Smooth muscle cell (in vitro differentiated cells): Measurements from ENCODE around the gene SLC35A5. TPM values are rescaled to one million over a fixed set of nuclear protein-coding genes. Genes with fewer than 3 reads are reported as not detected.

Source experiments
- DNase-seq: peaks from one replicate; lab custom pipeline; 2025; ENCODE audit not compliant: unreplicated experiment; lab: John Stamatoyannopoulos, UW
- H2AFZ ChIP-seq: fragments of 200-600 bp; sonication (generic); 2 replicates; pipeline ENCODE4 v1.6.0; 2016; ENCODE audit warnings: antibody characterized with exemption, low read depth, mild to moderate bottlenecking
- H3F3A ChIP-seq: fragments of 200-600 bp; sonication (generic); 2 replicates; pipeline ENCODE4 v1.6.0; 2017; ENCODE audit warnings: antibody characterized with exemption, low read depth
- H3K27ac ChIP-seq: fragments of 200-600 bp; sonication (generic); 2 replicates; pipeline ENCODE4 v1.5.1; 2016; ENCODE audit warnings: low read depth, mild to moderate bottlenecking
- H3K27me3 ChIP-seq: fragments of 200-600 bp; sonication (generic); 2 replicates; pipeline ENCODE4 v1.6.1; 2016; ENCODE audit warnings: low read depth, mild to moderate bottlenecking
- H3K36me3 ChIP-seq: fragments of 200-600 bp; sonication (generic); 2 replicates; pipeline ENCODE4 v1.5.1; 2016; ENCODE audit warnings: low read depth
- H3K4me1 ChIP-seq: fragments of 200-600 bp; sonication (generic); 2 replicates; pipeline ENCODE4 v1.5.1; 2016; ENCODE audit warnings: low read depth
- H3K4me2 ChIP-seq: fragments of 200-600 bp; sonication (generic); 2 replicates; pipeline ENCODE4 v1.6.0; 2016; ENCODE audit warnings: mild to moderate bottlenecking
- H3K4me3 ChIP-seq: fragments of 200-600 bp; sonication (generic); 2 replicates; pipeline ENCODE4 v1.5.1; 2016; ENCODE audit warnings: mild to moderate bottlenecking
- H3K79me2 ChIP-seq: fragments of 200-600 bp; sonication (generic); 2 replicates; pipeline ENCODE4 v1.6.0; 2016; ENCODE audit warnings: low read depth, mild to moderate bottlenecking
- H3K9ac ChIP-seq: fragments of 200-600 bp; sonication (generic); 2 replicates; pipeline ENCODE4 v1.6.0; 2016; ENCODE audit warnings: low read depth
- H3K9me3 ChIP-seq: fragments of 200-600 bp; sonication (generic); replicated peaks from 2 replicates; pipeline ENCODE4 v1.5.1; 2016; ENCODE audit warnings: low read depth
- H4K20me1 ChIP-seq: fragments of 200-600 bp; sonication (generic); 2 replicates; pipeline ENCODE4 v1.6.0; 2016; ENCODE audit warnings: low read depth
- WGBS: methylation state at CpG from one replicate; pipeline ENCODE4 v1.1.7; 2016; ENCODE audit warnings: low lambda C conversion rate; 5-methylcytosine and 5-hydroxymethylcytosine counted together
- polyA plus RNA-seq: library from polyadenylated mRNA; unstranded; fragments of >200 nt; fragmentation: Nextera tagmentation; extraction: Ambion mirVana; gene quantifications from 2 replicates; pipeline ENCODE4 v1.2.1, GENCODE V29; 2016
- total RNA-seq: library from RNA; depleted of rRNA; stranded (reverse); fragments of >200 nt; gene quantifications from 2 replicates; pipeline ENCODE4 v1.2.3, GENCODE V29; 2014
- TF ChIP-seq, protein P1 (sequence below): fragments of 200-600 bp; sonication (generic); IDR thresholded peaks from 2 replicates; pipeline ENCODE4 v1.5.1; 2017; ENCODE audit warnings: borderline replicate concordance, mild to moderate bottlenecking, antibody characterized with exemption; ENCODE audit not compliant: insufficient read depth, poor library complexity, severe bottlenecking

Gene SLC35A5
- total and polyA plus RNA-seq, 2 experiments from 2014 or later: 18.1 to 28.0 TPM

DNA sequence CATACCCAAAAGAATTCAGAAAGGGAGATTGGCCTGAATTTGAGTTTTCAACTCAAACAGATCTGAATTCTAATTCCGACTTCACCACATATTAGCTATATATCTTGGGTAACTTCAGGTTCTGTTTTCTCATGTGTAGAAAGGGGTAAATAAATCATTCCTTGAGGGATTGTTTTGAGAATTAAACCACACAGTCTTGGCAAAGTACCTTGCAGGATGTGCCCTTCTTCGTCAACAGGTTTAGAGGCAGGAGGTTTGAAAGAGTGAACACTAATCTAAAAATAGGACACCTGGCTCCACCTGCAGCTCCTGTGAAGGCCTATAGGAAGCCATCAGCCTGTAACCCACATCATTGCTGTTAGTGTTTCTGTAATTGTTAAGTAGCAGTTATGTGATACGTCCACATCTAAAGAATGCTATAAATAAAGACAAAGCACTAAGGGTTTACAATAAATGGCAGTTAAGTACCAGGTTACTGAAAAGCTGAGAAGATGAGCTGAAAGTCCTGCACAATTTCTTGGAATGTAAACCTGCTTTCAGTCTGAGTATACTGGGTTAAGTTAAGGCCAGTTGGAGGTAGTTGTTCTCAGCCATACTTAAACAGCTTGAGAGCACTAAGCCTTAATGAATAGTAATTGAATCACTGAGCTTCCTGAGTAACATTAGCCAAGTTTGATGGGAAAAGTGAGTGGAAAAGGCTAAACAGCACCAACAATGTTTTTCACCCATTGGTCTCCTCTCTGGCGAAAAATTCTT is 73.1 kb downstream of the SLC35A5 start:
- Histone ChIP-seq H3K36me3 (no peaks in the 10 kb centered on the region), H3K27ac (peak overlapping the region; percentile 79), H4K20me1 (no peaks in the 10 kb centered on the region), H2AFZ (no peak overlapping the region), H3K79me2 (peaks cover 49% of the 10 kb centered on the region), H3K27me3 (no peaks in the 10 kb centered on the region), H3K4me1 (peaks cover 41% of the 10 kb centered on the region), H3F3A (peaks cover 16% of the 10 kb centered on the region), H3K4me2 (peak overlapping the region; percentile 81), H3K4me3 (peak overlapping the region; percentile 31), H3K9me3 (no peaks in the 10 kb centered on the region), H3K9ac (no peak overlapping the region)
- WGBS: 87% methylated on average over 4 of the region's 4 CpGs
- no peak for DNase-seq
- TF ChIP-seq, protein P1, sequence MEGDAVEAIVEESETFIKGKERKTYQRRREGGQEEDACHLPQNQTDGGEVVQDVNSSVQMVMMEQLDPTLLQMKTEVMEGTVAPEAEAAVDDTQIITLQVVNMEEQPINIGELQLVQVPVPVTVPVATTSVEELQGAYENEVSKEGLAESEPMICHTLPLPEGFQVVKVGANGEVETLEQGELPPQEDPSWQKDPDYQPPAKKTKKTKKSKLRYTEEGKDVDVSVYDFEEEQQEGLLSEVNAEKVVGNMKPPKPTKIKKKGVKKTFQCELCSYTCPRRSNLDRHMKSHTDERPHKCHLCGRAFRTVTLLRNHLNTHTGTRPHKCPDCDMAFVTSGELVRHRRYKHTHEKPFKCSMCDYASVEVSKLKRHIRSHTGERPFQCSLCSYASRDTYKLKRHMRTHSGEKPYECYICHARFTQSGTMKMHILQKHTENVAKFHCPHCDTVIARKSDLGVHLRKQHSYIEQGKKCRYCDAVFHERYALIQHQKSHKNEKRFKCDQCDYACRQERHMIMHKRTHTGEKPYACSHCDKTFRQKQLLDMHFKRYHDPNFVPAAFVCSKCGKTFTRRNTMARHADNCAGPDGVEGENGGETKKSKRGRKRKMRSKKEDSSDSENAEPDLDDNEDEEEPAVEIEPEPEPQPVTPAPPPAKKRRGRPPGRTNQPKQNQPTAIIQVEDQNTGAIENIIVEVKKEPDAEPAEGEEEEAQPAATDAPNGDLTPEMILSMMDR: no peak

Other genes with a start within 250 kb of the SLC35A5 start
- gene CD200, start 228.9 kb upstream of the SLC35A5 start, total RNA-seq: 7.8 and 10.0 TPM in 2 replicates
- 9.3 and 12.4 TPM in 2 replicates for gene CD200, start 228.9 kb upstream of the SLC35A5 start, polyA plus RNA-seq
- gene BTLA, start 62.6 kb upstream of the SLC35A5 start, total RNA-seq: 0.13 TPM in 1 of 2 replicates, not detected in the other
- gene BTLA, start 62.6 kb upstream of the SLC35A5 start, polyA plus RNA-seq: not detected in 2 replicates
- 32.5 and 35.7 TPM in 2 replicates for gene ATG3, start 83 bp upstream of the SLC35A5 start, total RNA-seq
- gene ATG3, start 83 bp upstream of the SLC35A5 start, polyA plus RNA-seq: 49.1 and 57.8 TPM in 2 replicates
- 67.9 and 83.2 TPM in 2 replicates for gene CCDC80, start 79.1 kb downstream of the SLC35A5 start, total RNA-seq
- gene CCDC80, start 79.1 kb downstream of the SLC35A5 start, polyA plus RNA-seq: 147 and 159 TPM in 2 replicates